Fibroblast of peridontal ligament (primary cell): ENCODE measurements around the gene CHAC1.
A peak's percentile ranks its signal among the peaks of the same experiment; 100 is the strongest.

ENCODE experiments used
- DNase-seq: peaks from one replicate; pipeline ENCODE4 v3.0.0-alpha.2; 2010; ENCODE audit errors: extremely low read depth

CHAC1 gene

GRCh38 chr15:40952901-40953712, at the start of gene CHAC1:
TSS of gene CHAC1 (plus strand) at chr15:40953471. CDS start at chr15:40953584, 113 bp downstream.
- DNase-seq = peak; percentile 93

DNA sequence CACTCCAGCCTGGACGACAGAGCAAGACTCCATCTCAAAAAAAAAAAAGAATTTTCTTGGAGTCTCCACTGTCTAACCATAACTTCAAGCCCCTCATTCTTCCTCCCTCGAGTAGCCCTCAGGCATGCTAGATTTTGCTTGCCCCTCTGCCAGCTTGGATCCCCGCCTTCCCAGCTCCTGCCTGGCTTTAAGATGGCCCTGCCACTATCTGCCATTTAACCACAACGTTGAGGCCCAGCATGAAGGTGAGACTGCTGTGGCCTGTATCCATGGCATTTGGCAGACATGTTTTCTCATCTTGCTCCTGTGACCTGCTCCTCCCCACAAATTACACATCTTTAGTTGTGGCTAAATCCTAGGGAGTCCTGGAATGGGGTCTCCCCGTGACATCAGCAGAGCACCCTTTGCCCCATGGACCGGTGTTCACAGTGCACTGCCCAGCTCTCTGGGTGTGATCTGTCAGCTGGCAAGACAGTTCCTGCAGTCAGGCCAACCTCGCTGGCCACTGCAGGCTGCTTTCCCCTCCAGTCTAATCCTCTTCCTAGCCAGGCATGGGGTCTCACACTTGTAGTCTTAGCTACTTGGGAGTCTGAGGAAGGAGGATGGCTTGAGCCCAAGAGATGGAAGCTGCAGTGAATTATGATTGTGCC, 48.6 kb upstream of the CHAC1 start:
- no peak for DNase-seq

GRCh38 chr15:40906091-40906990, 46.9 kb upstream of the CHAC1 start:
- peak; percentile 97 for DNase-seq

DNA sequence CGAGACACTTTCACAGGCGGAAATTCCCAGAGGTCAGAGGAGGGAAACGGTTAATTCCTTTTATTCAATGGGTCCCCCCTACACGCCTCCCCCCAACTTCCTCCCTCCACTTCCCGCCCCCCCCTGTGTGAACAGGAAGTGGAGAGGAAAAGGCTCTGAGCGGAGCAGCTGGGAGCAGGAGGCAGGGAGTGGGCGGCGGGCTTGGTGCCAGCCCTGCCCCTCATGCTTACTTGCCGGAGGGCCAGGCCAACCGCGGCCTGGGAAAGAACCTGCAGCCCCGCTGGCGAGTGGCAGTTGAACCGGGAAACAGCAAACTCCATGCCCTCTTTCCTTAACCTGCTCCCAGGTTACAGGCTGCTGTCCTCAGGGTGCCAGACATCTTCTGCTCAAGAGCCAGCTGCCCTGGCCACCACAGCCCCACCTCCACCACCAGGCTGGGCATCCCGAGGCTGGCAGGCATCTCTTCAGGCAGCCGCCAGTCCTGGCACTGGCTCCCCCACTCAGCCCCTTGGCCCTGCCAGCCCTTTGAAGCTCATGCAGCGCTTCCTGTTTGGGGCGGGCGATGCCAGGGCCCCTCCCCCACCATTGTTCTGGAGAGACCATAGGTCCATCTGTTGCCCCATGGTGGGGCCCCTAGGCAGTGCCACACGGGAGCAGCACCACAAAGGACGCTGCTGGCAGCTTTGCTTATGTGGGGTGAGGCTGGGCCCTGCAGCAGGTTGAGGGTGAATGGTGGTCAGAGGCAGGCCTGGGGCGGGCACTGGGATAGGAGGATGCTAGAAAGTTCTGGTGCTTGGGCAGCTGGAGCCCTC, 46.1 kb upstream of the CHAC1 start:
- DNase-seq = no peak

DNA sequence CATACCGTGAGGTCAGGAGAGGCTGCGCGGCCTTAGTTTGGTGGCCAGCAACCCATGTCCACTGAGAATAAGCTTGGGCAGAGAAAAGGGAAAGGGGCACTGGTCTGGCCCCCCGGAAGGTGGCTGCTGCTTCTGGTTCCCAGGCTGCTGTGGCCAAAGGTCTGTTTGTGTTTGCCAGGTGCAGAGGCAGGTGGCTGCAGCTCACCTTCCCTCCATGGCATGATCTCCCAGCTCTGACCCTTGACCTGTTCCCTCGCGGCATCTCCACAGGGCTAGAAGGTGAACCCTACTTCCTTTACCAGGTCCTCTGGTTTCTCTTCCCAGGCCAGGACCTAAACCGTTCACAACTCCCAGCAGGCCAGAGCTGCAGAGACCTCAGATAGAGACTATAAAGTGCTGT, 45.2 kb upstream of the CHAC1 start:
- no peak for DNase-seq

DNA sequence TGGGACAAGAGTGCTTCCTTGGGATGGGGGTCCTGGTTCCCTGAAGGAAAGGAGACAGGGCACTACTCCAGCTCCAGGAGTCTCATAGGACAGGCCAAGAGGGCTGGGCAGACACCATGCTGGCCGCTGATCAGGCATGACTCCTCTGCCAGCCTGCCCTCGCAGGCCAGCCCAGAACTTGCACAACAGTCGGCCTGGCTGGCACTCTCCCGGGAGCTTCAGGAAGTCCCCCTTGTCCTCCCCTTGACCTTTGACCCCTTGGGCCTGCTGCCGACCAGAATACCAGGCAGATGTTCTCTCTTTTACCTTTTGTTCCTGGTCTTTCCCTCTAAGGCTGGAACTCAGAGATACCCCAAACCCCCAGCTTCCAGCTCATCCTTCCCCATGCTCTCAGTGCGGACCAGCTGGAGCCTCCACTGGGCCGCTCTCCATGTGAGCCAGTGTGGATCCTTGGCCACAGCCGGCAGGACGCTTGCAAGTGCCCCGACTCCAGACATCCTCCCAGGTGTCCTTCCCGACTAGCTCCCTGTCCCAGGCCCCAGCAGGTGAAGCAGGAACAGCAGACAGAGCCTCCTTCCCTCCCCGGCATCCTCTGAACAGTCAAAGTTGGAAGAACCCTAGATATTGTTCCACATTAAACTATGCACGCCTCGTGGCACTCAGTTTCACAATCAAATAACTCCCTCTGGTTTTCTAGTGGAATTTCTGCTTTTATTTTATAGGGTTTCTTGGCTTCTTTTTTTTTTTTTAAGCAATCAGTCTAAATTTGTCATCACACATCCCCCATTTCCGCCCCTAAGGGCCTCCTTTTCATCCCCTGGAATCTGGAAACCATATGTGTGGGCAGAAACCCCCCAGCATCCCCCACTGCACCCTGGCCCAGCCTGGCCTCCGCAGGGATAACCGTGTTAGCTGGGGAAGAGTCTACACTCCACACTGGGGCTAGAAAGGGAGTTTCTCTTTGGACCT, 43.3 kb upstream of the CHAC1 start:
- peak; percentile 79 for DNase-seq

DNA sequence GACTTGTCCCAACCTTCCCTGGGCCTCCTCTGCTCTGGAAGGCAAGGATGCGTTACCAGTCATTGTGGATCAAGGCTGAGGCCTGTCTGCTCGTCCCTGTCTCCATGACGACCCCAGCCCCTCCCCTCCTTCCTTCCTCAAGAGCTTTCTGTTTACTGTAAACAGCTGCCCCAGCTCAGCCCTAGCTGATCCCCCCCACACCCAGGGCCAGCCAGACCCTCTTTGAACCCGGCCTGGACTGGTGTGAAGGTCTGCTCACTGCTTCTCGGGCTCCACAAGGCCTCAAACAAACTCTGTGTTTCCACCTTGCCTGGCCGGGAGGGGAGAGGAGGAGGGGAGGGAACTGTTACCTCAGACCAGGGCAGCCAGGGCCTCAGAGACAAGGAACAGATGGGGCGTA, 42.1 kb upstream of the CHAC1 start:
- DNase-seq = no peak

- DNase-seq = no peak
These were observed 41.6 kb upstream of the CHAC1 start for GRCh38 chr15:40911693-40912092.

GRCh38 chr15:40912478-40912877, 40.8 kb upstream of the CHAC1 start:
- no peak for DNase-seq

- no peak for DNase-seq
These were observed 39.3 kb upstream of the CHAC1 start for GRCh38 chr15:40914013-40914412.

DNA sequence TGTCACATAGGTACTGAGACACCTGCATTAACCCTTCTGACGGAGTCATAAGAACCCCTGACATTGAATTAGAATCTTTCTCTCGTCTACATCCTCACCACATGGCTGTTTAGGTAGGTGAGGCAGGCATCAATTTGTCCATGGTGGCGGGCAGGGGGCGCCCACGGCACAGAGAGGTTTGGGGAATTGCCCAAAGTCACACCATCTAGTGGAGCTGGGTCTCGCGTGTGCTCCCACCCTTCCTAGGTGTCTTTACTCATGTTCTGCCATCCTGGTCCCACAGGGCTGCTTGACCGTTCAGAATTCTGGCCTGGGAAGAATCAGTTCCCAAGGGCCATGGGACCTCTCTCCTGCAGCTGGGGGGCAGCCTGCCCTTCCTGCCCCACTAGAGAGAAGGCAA, 38.8 kb upstream of the CHAC1 start:
- DNase-seq = no peak

DNA sequence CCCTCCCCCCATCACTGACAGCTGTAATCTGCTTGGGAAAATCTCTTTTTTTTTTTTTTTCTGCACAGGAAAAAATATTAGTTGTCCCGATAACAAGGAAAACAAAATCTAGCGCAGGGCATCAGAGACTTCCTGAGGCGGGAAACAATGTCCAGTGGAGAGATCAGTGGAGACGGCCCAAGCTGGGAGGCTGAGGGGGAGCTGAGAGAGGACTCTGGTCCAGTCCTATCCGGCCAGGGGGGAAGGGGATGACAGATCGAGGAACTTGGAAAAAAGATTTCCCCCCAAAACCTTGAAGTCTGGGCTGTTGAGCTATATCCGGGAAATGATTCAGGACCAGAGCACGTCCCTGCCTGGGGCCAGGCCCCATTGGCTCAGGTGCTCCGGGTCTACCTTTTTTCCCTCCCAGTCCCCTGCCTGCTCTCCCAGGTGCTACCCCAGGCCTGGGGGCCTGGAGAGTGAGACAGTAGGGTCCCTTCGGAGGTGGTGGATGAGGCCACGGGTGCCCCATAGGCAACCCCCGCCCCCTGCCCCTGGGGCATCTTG, 38.1 kb upstream of the CHAC1 start:
- no peak for DNase-seq

DNA sequence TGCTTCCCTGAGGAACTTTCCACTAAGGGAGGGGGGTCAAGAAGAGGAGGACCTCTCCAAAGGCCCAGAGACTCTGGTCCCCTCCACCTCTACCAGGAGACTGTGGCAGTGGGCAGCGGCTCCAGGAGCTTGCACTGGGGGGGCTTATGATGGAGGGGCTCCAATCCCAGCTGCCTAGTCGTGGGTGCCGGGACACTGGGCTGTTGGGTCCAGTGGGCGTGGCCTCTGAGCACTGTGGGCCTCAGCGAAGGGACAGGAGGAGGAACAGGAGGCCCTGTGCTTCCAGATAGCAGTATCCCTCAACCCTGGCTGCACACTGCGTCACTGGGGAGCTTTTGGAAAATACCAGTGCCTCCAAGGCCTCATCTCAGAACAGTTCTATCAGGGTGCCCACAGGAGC, 37.6 kb upstream of the CHAC1 start:
- no peak for DNase-seq

DNA sequence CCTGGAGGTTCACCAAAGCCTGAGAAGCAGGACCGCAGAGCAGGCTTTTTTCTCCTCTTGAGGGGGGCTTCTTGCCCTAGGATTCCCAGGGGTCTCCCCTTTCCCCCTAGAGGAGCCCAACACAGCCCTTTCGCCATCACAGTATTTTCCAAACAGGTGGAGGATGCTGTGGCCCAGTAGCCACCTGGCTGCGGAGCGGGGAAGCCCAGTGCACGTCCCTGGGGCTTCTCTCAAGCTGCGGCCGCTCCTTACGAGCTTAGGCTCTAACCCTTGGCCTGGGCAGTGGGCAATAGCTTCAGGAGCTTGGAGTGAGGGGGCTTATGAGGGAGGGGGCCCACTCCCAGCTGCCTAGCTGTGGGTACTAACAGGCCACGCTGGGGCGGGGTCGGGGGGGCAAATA, 35.7 kb upstream of the CHAC1 start:
- DNase-seq = no peak

DNA sequence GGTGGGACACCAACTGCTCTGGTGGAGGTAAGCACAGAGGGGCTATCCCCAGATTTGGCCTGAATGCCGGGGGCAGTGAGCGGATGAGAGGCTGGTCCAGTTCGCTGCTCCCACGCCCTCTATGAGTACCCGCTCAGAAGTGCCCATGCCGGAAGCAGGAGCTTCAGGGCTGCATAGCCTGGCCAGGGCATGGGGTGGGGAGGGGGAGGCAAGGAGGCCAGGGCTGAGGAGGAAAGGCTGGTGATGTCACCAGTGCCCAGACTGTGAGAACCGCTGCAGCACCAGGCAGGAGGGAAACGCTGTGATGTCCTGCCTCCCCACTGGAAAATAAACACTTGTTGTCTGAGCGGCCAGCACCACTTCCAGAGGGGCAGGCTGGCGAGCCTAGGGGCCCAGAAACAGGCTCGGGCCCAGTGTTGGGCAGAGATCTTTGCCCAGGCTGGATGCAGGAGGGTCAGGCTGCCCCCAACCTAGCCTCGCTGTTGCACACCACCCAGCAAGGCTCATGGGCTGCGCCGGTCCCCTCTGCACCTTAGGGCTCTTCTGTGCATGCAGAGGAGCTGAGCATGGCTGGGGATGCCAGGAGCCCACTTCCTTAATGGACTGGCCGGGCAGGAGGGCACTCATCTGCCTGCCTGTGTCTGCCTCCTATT, 35.0 kb upstream of the CHAC1 start:
- no peak for DNase-seq

GRCh38 chr15:40918799-40919392, 34.4 kb upstream of the CHAC1 start:
- DNase-seq = no peak

DNA sequence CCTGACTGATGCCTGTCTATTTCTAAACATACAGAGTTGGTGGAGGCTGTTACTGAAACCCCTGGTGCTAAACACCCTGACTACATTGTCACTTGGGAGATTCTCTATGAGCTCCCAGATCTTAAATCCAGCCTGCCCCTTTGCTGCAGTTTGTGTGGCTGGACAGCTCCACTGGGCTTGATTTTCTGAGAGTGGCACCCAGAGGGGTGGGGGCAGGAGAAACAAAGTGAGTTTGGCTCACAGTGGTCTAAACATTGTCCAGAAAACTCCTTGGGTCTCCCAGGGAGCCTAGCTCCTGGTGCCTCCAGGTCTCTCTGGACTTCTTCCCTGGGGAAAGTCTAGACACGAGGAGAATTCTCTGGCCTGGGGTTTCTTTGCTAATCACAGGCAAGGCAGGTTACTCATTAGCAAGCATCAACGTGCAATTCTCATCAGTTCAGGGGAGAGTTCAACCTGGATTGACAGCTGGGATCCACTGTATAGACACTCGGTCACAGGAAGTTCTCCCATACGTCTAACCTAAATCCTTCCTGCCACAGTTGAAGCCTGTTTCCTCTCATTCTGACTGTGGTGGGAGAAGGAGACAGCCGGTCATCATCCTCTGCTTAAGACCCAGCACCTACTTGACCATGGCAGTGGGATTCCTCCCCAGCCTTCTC, 31.2 kb upstream of the CHAC1 start:
- no peak for DNase-seq

GRCh38 chr15:40922608-40923005, 30.7 kb upstream of the CHAC1 start:
- DNase-seq = no peak

GRCh38 chr15:40923551-40923950, 29.7 kb upstream of the CHAC1 start:
- no peak for DNase-seq
